BE2C (cell line): ENCODE measurements around the gene CEP70.

Experiments used
- DNase-seq: peaks from one replicate; pipeline ENCODE4 v3.0.0-alpha.2; 2020
- H3K27me3 ChIP-seq: fragments of 250-450 bp; sonication (Bioruptor Pico); 2 replicates; pipeline ENCODE4 v1.5.1; 2020; ENCODE audit warnings: mild to moderate bottlenecking
- H3K36me3 ChIP-seq: fragments of 250-450 bp; sonication (Bioruptor Pico); 2 replicates; pipeline ENCODE4 v1.5.1; 2020; ENCODE audit warnings: mild to moderate bottlenecking
- H3K4me1 ChIP-seq: fragments of 250-450 bp; sonication (Bioruptor Pico); 2 replicates; pipeline ENCODE4 v1.5.1; 2020
- H3K4me3 ChIP-seq: 2 replicates; pipeline ENCODE4 v1.5.1; 2011; ENCODE audit warnings: low read depth, low read length
- H3K9me3 ChIP-seq: fragments of 250-450 bp; sonication (Bioruptor Pico); 2 replicates; pipeline ENCODE4 v1.5.1; 2020
- CTCF ChIP-seq: IDR thresholded peaks from 2 replicates; pipeline ENCODE4 v1.5.1; 2012; ENCODE audit warnings: mild to moderate bottlenecking, low read depth, low read length

CEP70 gene

GRCh38 chr3:138463724-138464490 is 130.2 kb downstream of the CEP70 start:
- Histone ChIP-seq H3K4me1 (no peaks in the 10 kb centered on the region), H3K9me3 (no peaks in the 10 kb centered on the region), H3K27me3 (no peaks in the 10 kb centered on the region), H3K4me3 (no peak overlapping the region), H3K36me3 (no peaks in the 10 kb centered on the region)
- no peak for DNase-seq
- TF ChIP-seq CTCF: no peak

GRCh38 chr3:138461896-138462295 is 132.2 kb downstream of the CEP70 start:
- H3K9me3 ChIP-seq: no peaks in the 10 kb centered on the region
- DNase-seq: no peak
- TF ChIP-seq CTCF: no peak
- no peaks in the 10 kb centered on the region for H3K4me1 ChIP-seq
- no peaks in the 10 kb centered on the region for H3K36me3 ChIP-seq
- H3K4me3 ChIP-seq: no peak overlapping the region
- no peaks in the 10 kb centered on the region for H3K27me3 ChIP-seq

- Histone ChIP-seq H3K27me3 (no peaks in the 10 kb centered on the region), H3K36me3 (no peaks in the 10 kb centered on the region), H3K4me1 (no peaks in the 10 kb centered on the region), H3K4me3 (no peak overlapping the region), H3K9me3 (no peaks in the 10 kb centered on the region)
- no peak for TF ChIP-seq CTCF
- no peak for DNase-seq
Observed at GRCh38 chr3:138461246-138461645, 132.8 kb downstream of the CEP70 start.

- DNase-seq: no peak
- no peaks in the 10 kb centered on the region for H3K9me3 ChIP-seq
- H3K4me3 ChIP-seq: no peak overlapping the region
- H3K36me3 ChIP-seq: no peaks in the 10 kb centered on the region
- no peaks in the 10 kb centered on the region for H3K27me3 ChIP-seq
- no peak for TF ChIP-seq CTCF
- no peaks in the 10 kb centered on the region for H3K4me1 ChIP-seq
Observed at GRCh38 chr3:138460536-138461205, 133.4 kb downstream of the CEP70 start.

- TF ChIP-seq CTCF: no peak
Observed at GRCh38 chr3:138459619-138460535, 134.2 kb downstream of the CEP70 start.

More at GRCh38 chr3:138459619-138460535, 134.2 kb downstream of the CEP70 start:
- H3K36me3 ChIP-seq: no peaks in the 10 kb centered on the region
- no peaks in the 10 kb centered on the region for H3K9me3 ChIP-seq
- H3K27me3 ChIP-seq: no peaks in the 10 kb centered on the region
- H3K4me1 ChIP-seq: no peaks in the 10 kb centered on the region
- H3K4me3 ChIP-seq: no peak overlapping the region
- DNase-seq: no peak
